Kidney (tissue), 14 donors: Measurements from ENCODE around the gene PEX13. TPM values are rescaled to one million over a fixed set of nuclear protein-coding genes. Genes with fewer than 3 reads are reported as not detected.

ENCODE experiments used
- DNase-seq, 5 donors: peaks; one replicate each; pipeline ENCODE4 v3.0.0-alpha.2; 2013 to 2020
- FAIRE-seq: peaks from 2 replicates; lab custom pipeline; 2012; peaks lifted over from hg19 to GRCh38; lab: Jason Lieb, UNC
- H3K27ac ChIP-seq, 2 donors: one replicate each; pipeline ENCODE4 v1.7.0; 2013; ENCODE audit warnings: low read depth in 2 of 2, low read length in 2 of 2, inconsistent platforms in 1 of 2
- H3K27me3 ChIP-seq: one replicate; pipeline ENCODE4 v1.7.1; 2013; ENCODE audit warnings: low read length, inconsistent platforms; ENCODE audit not compliant: control insufficient read depth, insufficient read depth
- H3K36me3 ChIP-seq, 3 donors: one replicate each; pipeline versions ENCODE4 v1.7.0 to v1.7.1; 2013; ENCODE audit warnings: low read length in 3 of 3, control low read depth in 1 of 3, inconsistent platforms in 1 of 3; ENCODE audit not compliant: insufficient read depth in 3 of 3, control insufficient read depth in 2 of 3
- H3K4me1 ChIP-seq, 3 donors: one replicate each; pipeline versions ENCODE4 v1.7.0 to v1.7.1; 2013; ENCODE audit warnings: low read length in 3 of 3, inconsistent platforms in 1 of 3, low read depth in 1 of 3; ENCODE audit not compliant: control insufficient read depth in 2 of 3, insufficient read depth in 2 of 3
- H3K4me3 ChIP-seq, 3 donors: one replicate each; pipeline versions ENCODE4 v1.7.0 to v1.8.1; 2013; ENCODE audit warnings: low read length in 3 of 3, control low read depth in 1 of 3, inconsistent platforms in 1 of 3
- H3K9ac ChIP-seq, 3 donors: one replicate each; pipeline versions ENCODE4 v1.7.0 to v1.7.1; 2013; ENCODE audit warnings: low read length in 3 of 3, control low read depth in 1 of 3, inconsistent platforms in 1 of 3
- H3K9me3 ChIP-seq, 3 donors: one replicate each; pipeline versions ENCODE4 v1.7.0 to v1.7.1; 2013; ENCODE audit warnings: low read length in 3 of 3, control low read depth in 1 of 3, inconsistent platforms in 1 of 3; ENCODE audit not compliant: control insufficient read depth in 2 of 3, insufficient read depth in 1 of 3
- intact Hi-C: fragments of 100-400 bp; cut with DNase I; formaldehyde crosslinking; loops from one replicate; pipeline ENCODE4 v1.11.1; 2022
- polyA plus RNA-seq: library from polyadenylated mRNA; stranded (reverse); fragments of 350-450 nt; fragmentation: Illumina TruSeq; extraction: RNeasy Lipid Tissue Mini Kit (QIAGEN cat#74804); gene quantifications from one replicate; pipeline ENCODE4 v1.2.3, GENCODE V29; 2014; ENCODE audit warnings: low read depth, low replicate concordance; ENCODE audit not compliant: insufficient read depth
- total RNA-seq: library from RNA; stranded (reverse); fragmentation: NEBNext Ultra II Directional; extraction: Animal tissue kit (Norgen Biotek cat#: 25700); gene quantifications from one replicate; pipeline ENCODE4 v1.2.1, GENCODE V29; 2021
- TF ChIP-seq, protein P1 (sequence below): IDR thresholded peaks from 3 replicates; pipeline ENCODE4 v1.5.1; 2012; ENCODE audit warnings: mild to moderate bottlenecking, moderate library complexity, borderline replicate concordance; ENCODE audit not compliant: insufficient read depth; ENCODE audit errors: extremely low read depth
- donor health status: control.
- donor health status: control.
- donor health status: control.
- donor health status: control.
- donor health status: control.
- donor health status: DM: yes; HTN: yes; CAD: no.
- donor health status: Normal renal cell carcinoma (clear cell type).

Gene PEX13
- total and polyA plus RNA-seq, 2 donors from 2014 or later: 12.7 to 22.5 TPM

DNA sequence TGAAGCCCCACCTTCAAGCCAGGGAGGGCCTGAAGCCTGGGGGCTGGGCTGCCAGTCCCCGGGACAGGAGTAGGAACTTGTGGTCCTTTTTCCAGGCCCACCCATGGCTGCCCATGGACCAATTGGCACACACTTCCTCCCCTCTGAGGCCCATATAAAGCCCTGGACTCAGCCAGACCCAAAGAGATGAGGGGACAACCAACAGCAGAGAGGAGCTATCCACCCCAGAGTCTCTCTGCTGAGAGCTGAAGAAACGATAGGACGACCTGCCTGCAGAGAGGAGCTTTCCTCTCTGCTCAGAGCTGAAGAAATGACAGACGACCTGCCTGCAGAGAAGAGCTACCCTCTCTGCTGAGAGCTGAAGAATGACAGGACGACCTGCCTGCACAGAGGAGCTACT lies 43.8 kb upstream of the PEX13 start:
- H3K4me3 ChIP-seq: no peak overlapping the region
- TF ChIP-seq, protein P1, sequence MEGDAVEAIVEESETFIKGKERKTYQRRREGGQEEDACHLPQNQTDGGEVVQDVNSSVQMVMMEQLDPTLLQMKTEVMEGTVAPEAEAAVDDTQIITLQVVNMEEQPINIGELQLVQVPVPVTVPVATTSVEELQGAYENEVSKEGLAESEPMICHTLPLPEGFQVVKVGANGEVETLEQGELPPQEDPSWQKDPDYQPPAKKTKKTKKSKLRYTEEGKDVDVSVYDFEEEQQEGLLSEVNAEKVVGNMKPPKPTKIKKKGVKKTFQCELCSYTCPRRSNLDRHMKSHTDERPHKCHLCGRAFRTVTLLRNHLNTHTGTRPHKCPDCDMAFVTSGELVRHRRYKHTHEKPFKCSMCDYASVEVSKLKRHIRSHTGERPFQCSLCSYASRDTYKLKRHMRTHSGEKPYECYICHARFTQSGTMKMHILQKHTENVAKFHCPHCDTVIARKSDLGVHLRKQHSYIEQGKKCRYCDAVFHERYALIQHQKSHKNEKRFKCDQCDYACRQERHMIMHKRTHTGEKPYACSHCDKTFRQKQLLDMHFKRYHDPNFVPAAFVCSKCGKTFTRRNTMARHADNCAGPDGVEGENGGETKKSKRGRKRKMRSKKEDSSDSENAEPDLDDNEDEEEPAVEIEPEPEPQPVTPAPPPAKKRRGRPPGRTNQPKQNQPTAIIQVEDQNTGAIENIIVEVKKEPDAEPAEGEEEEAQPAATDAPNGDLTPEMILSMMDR: no peak
- FAIRE-seq (no peak), DNase-seq (no peak)
- H3K27me3 ChIP-seq: no peaks in the 10 kb centered on the region
- intact Hi-C loops: no loop called here
- no peak overlapping the region for H3K9ac ChIP-seq
- H3K9me3 ChIP-seq: no peaks in the 10 kb centered on the region
- H3K4me1 ChIP-seq: no peaks in the 10 kb centered on the region
- no peak overlapping the region for H3K27ac ChIP-seq
- no peaks in the 10 kb centered on the region for H3K36me3 ChIP-seq

DNA sequence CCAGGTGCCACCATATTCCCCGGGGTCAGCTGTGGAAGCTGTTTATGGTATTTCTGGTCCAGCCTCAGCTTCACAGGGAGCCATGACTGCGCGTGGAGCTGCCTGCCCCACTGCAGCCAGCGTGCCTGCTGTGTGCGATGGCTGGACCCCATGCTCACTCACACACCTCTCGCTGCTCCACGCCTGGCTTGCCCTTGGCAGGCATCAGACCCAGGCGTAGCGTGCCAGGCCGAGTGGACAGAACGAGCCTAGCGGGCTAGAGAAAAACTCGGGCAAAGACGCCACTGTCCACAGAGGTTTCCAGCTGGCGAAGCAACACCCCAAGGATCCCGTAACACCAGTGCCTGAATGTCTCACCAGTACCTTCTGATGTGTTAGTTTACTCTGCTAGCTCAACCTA lies 42.9 kb upstream of the PEX13 start:
- Histone ChIP-seq H3K9me3 (no peaks in the 10 kb centered on the region), H3K4me1 (no peaks in the 10 kb centered on the region), H3K36me3 (no peaks in the 10 kb centered on the region), H3K27me3 (no peaks in the 10 kb centered on the region), H3K9ac (no peak overlapping the region), H3K27ac (no peak overlapping the region), H3K4me3 (no peak overlapping the region)
- TF ChIP-seq, protein P1: no peak
- intact Hi-C loops: no loop called here
- DNase-seq (no peak), FAIRE-seq (no peak)

DNA sequence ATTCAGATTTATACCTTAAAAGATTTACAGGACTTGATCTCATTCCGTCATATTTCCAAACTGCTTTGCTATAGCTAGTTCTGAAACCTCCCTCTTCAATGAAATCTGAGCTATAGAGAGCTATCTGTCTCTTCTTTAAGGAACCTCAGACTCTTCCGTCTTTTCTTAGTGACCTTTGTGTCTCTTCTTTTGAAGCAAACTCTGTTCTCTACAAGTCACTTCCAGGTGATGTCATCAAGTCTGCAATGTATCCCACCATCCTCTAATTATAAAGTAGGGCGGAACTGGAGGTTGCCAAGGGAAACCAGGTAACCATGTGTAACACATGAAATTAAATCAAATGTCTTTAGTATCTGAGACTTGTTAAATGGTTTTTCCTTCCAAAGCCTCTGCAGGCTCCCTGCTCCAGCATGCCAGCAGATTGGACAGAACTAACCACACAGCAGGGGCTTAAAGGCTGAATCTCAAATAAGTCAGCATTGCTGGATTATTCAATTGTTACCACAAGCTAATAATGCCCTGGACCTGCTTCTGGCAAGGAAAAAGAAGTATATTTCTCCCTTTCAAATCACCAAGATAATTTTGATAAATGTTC lies 41.2 kb upstream of the PEX13 start:
- no peak overlapping the region for H3K4me3 ChIP-seq
- FAIRE-seq (no peak), DNase-seq (peak in 3 of 5 donors; percentile 16 to 49 (median 48))
- H3K36me3 ChIP-seq: no peaks in the 10 kb centered on the region
- H3K9ac ChIP-seq: no peak overlapping the region
- TF ChIP-seq, protein P1: no peak
- no peak overlapping the region for H3K27ac ChIP-seq
- H3K9me3 ChIP-seq: no peaks in the 10 kb centered on the region
- intact Hi-C loops: no loop called here
- H3K4me1 ChIP-seq: no peaks in the 10 kb centered on the region
- no peaks in the 10 kb centered on the region for H3K27me3 ChIP-seq
